Measurements from ENCODE around the gene SHC4. TPM values are rescaled to one million over a fixed set of nuclear protein-coding genes. Genes with fewer than 3 reads are reported as not detected.

The SHC4 gene
- total and polyA plus RNA-seq, 2 of the 8 experiments (the other 6 are each of a cell fraction or from before 2014, with no cell fraction given) = 0.15 to 0.30 TPM

- 83% methylated on average over 3 of the region's 3 CpGs; no CpG with 5 or more reads in 1 of the 2 experiments for WGBS, 2 experiments (ENCODE audit: extremely low coverage in 1 of 2, insufficient coverage in 1 of 2, insufficient read length in 1 of 2, insufficient replicate concordance in 2 of 2, low coverage in 1 of 2, low lambda C conversion rate in 2 of 2, missing lambda C conversion rate in 1 of 2)
- Histone ChIP-seq H2AFZ (ENCODE audit: low read length) (no peak overlapping the region), H3K23me2 (ENCODE audit: low read depth, low read length) (no peaks in the 10 kb centered on the region), H3K9me3 (ENCODE audit: insufficient read depth in 2 of 2, low read depth in 1 of 2, low read length in 1 of 2) (no peaks in the 10 kb centered on the region), H3K79me2 (ENCODE audit: control insufficient read depth in 1 of 2, insufficient read depth in 2 of 2, low read length in 2 of 2) (no peaks in the 10 kb centered on the region), H3K14ac (ENCODE audit: insufficient read length) (no peak overlapping the region), H2BK15ac (ENCODE audit: low read length) (no peak overlapping the region), H3K4ac (replicated peaks; ENCODE audit: insufficient read length, low read depth, low read length) (no peak overlapping the region), H4K20me1 (replicated peaks in 1 of 2; ENCODE audit: control insufficient read depth in 1 of 2, insufficient read depth in 2 of 2, low read length in 2 of 2) (no peaks in the 10 kb centered on the region), H3K27me3 (replicated peaks in 1 of 4; ENCODE audit: control insufficient read depth in 3 of 4, extremely low read depth in 1 of 4, insufficient read depth in 3 of 4, low read length in 3 of 4) (no peaks in the 10 kb centered on the region), H4K8ac (ENCODE audit: extremely low read depth, insufficient read depth, low read length) (no peak overlapping the region), H3K4me3 (ENCODE audit: extremely low read depth in 1 of 4, insufficient read depth in 2 of 4, low read depth in 3 of 4, low read length in 4 of 4) (no peak overlapping the region), H3K4me2 (ENCODE audit: insufficient read depth in 1 of 2, low read depth in 2 of 2, low read length in 2 of 2) (no peak overlapping the region), H3K23ac (ENCODE audit: insufficient read length) (no peak overlapping the region), H3K18ac (ENCODE audit: extremely low read depth, low read length) (no peak overlapping the region), H3K79me1 (ENCODE audit: low read depth, low read length) (no peaks in the 10 kb centered on the region), H2BK5ac (ENCODE audit: low read depth, low read length) (no peak overlapping the region), H3K36me3 (ENCODE audit: control insufficient read depth in 2 of 4, insufficient read depth in 4 of 4, low read length in 3 of 4) (no peaks in the 10 kb centered on the region), H2BK12ac (ENCODE audit: low read depth, low read length) (no peak overlapping the region), H4K5ac (ENCODE audit: insufficient read length, low read depth, low read length) (no peak overlapping the region), H2AK5ac (ENCODE audit: low read depth, low read length) (no peak overlapping the region), H3K56ac (replicated peaks; ENCODE audit: insufficient read length, low read depth, low read length) (no peak overlapping the region), H2BK20ac (ENCODE audit: low read length) (no peak overlapping the region), H4K91ac (replicated peaks; ENCODE audit: insufficient read length, low read length) (no peak overlapping the region), H3K27ac (ENCODE audit: low read depth, low read length) (no peak overlapping the region), H3K4me1 (replicated peaks in 1 of 4; ENCODE audit: control insufficient read depth in 3 of 4, insufficient read depth in 4 of 4, low read length in 3 of 4) (peaks cover 2 to 6% (median 3%) of the 10 kb centered on the region in 4 experiments; a peak in 3 of 7 replicates), H3K9ac (replicated peaks in 1 of 4; ENCODE audit: extremely low read depth in 1 of 4, low read depth in 3 of 4, low read length in 3 of 4) (no peak overlapping the region), H2BK120ac (replicated peaks; ENCODE audit: low read depth, low read length) (no peak overlapping the region)
- POLR2A ChIA-PET (ENCODE audit: partially characterized antibody) = no interaction called here
- FAIRE-seq (no peak), DNase-seq (ENCODE audit: low read depth in 1 of 2, low spot score in 2 of 2) (no peak)
- CTCF ChIA-PET (ENCODE audit: partially characterized antibody) = interaction anchor here (2.1 kb wide), 1 partner anchor 31 kb away, joined by 5 read pairs; no protein-coding TSS in a partner anchor
- TF ChIP-seq SP2 (IDR thresholded peaks at IDR 0.05; ENCODE audit: low read length) = no peak
- TF ChIP-seq BACH1 (IDR thresholded peaks at IDR 0.05; ENCODE audit: low read length) = no peak
- TF ChIP-seq TBP (IDR thresholded peaks at IDR 0.05; ENCODE audit: low read depth, low read length) = no peak
- no peak for TF ChIP-seq PHF8 (conservative IDR thresholded peaks at IDR 0.05; ENCODE audit: low read depth, low read length)
- TF ChIP-seq SP1 (IDR thresholded peaks at IDR 0.05; ENCODE audit: low read depth, low read length) = no peak
- TF ChIP-seq CHD1 (IDR thresholded peaks at IDR 0.05; ENCODE audit: low read depth, low read length) = no peak
Measured at GRCh38 chr15:48893311-48893710, 70.4 kb downstream of the SHC4 start.
